Omental fat pad (tissue), 4 donors: ENCODE data around the gene GPR65. TPM values are rescaled to one million over a fixed set of nuclear protein-coding genes. Genes with fewer than 3 reads are reported as not detected.

ENCODE experiments used
- ATAC-seq: fragments of 150-250 bp; one replicate; pipeline ENCODE4 v1.9.1; 2016; ENCODE audit warnings: mild to moderate bottlenecking, moderate library complexity; ENCODE audit not compliant: low FRiP score
- DNase-seq: peaks from one replicate; pipeline ENCODE4 v3.0.0-alpha.2; 2019; ENCODE audit warnings: low spot score
- total RNA-seq, 4 donors: library from RNA; depleted of rRNA; stranded (reverse); fragments of >200 nt; gene quantifications; one replicate each; pipeline ENCODE4 v1.1.0, GENCODE V29; 2016
- TF ChIP-seq, protein P1 (sequence below), 3 donors: fragments of 450-650 bp; IDR thresholded peaks; one replicate each; pipeline ENCODE4 v1.5.1; 2016 to 2017; ENCODE audit warnings: antibody characterized with exemption in 3 of 3, mild to moderate bottlenecking in 3 of 3, moderate library complexity in 2 of 3

Gene GPR65
- total RNA-seq, 4 donors from 2014 or later: 1.4 to 6.0 (median 3.2) TPM

DNA sequence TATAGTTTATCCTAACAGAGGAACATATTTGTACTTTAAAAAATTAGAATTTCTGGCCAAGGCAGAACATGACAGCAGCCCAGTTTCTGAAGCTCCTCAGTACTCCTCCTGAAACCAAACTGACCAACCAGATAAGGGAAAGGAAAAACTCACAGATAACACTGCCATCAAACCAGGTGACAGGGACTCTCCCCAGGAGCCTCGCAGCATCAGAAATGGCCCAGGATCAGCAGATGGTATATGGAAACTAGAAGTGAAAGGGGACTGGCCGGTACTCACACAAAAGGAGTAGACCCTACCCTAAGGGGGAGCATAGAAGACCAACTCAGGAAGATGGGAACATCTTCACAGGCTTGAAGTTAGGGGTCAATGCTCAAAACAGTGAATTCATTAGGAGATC lies 33.9 kb upstream of the GPR65 start:
- ATAC-seq: no peak
- TF ChIP-seq, protein P1, sequence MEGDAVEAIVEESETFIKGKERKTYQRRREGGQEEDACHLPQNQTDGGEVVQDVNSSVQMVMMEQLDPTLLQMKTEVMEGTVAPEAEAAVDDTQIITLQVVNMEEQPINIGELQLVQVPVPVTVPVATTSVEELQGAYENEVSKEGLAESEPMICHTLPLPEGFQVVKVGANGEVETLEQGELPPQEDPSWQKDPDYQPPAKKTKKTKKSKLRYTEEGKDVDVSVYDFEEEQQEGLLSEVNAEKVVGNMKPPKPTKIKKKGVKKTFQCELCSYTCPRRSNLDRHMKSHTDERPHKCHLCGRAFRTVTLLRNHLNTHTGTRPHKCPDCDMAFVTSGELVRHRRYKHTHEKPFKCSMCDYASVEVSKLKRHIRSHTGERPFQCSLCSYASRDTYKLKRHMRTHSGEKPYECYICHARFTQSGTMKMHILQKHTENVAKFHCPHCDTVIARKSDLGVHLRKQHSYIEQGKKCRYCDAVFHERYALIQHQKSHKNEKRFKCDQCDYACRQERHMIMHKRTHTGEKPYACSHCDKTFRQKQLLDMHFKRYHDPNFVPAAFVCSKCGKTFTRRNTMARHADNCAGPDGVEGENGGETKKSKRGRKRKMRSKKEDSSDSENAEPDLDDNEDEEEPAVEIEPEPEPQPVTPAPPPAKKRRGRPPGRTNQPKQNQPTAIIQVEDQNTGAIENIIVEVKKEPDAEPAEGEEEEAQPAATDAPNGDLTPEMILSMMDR (IDR thresholded peaks at IDR 0.05): no peak

DNA sequence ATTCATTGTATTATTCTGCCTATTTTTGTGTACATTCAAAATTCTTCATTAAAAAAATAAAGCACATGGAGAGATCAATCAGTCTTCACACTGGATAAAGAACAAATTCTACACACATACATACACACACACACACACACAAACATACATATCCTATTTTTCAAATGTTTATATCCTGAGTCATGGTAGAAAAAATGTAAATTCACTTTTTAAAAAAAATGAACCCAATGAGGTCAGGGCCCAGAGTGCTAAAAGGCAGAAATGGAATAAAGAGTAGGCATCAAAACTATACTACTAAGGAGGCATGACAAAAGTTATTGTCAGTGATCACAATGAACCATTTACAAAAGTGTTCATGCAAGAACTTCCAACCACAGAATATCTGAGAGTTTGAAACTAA lies 29.3 kb upstream of the GPR65 start:
- DNase-seq: no peak
- ATAC-seq: no peak
- TF ChIP-seq, protein P1 (IDR thresholded peaks at IDR 0.05): no peak

More for the DNA sequence above, 33.9 kb upstream of the GPR65 start:
- DNase-seq: no peak

DNA sequence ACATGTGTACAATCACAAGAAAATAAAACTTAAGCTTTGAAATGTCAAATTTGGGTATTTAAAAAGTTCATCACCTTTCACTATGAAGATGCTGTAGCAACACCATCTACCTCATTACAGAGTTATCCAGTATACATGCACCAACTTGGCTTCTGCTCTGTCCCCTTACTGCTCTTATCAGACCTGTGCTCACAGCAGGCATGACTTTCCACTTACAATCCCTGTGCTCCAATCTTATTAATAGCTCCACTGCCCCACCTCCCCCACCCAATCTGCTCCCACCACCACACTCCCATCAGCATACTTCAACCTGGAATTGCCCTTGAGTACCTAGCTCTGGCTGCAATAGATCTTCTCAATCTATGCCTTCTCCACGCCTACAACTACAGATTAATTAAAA lies 25.2 kb upstream of the GPR65 start:
- no peak for DNase-seq
- TF ChIP-seq, protein P1 (IDR thresholded peaks at IDR 0.05): no peak
- ATAC-seq: no peak

DNA sequence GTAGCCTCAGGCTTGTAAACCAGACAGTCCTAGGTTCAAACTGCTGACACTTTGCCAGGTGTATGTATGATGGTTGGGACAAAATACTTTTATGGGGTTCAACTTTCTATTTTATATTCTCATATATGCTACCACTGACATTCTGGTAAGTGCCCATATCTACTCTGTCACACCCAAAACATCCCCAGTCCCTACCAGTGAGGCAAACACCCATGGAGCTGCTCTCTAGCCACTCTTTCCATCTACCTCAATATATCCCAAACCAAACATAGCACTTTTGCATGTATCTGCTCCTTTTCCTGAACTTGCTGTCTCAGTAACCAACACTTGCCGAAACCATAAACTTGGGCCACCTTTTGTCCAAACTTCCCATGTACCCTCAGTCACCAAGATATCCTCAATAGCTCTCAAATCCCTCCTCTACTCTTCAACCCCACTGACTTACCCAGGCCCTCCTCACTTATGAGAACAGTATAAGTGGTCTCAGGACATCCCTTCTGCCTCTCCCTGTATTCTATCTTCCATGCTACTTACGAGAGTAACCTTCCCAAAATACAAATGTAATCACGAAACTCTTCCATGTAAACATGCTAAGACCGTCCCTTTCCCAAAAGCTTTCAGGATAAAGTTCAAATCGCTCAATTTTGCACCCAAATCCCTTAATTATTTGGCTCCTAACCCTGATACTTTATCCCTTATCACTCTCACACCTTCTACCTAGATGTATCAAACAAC lies 15.5 kb upstream of the GPR65 start:
- ATAC-seq (no peak), DNase-seq (no peak)
- TF ChIP-seq, protein P1 (IDR thresholded peaks at IDR 0.05): no peak

DNA sequence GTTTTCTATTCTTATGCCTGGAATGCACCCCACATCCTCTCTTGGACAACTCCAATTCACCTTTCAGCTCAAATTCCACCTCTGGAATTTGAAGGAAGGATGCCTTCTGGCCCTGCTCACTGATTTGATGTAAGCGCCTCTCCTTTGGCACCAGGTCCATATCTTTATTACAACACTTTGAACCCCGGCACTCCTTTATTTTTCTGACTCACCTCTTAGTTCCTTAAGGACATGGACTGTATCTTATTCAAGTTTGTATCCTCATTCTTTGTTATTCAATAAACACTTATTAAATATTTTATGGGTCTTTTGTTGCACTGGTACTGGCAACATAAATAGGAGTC lies 15.0 kb upstream of the GPR65 start:
- DNase-seq (no peak), ATAC-seq (no peak)
- TF ChIP-seq, protein P1 (IDR thresholded peaks at IDR 0.05): no peak

DNA sequence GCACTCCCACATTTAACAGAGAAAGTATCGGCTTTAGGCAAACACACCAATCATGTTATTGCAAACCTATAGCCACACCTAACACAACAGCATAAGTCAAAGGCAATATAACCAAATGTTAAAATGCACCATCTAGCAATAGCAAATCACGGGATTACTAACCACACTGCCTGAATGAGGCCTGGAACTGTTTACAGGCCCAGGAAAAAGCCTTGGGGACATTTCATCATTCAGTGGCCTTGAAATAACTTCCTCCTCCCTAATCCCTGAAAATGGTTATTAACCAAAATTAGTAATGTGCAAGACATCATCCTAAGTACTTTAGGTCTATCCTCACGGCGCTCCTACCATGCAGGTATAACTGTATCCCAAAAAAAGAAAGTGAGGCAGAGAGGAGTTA lies 14.3 kb upstream of the GPR65 start:
- DNase-seq: no peak
- ATAC-seq: no peak
- TF ChIP-seq, protein P1 (IDR thresholded peaks at IDR 0.05): no peak

DNA sequence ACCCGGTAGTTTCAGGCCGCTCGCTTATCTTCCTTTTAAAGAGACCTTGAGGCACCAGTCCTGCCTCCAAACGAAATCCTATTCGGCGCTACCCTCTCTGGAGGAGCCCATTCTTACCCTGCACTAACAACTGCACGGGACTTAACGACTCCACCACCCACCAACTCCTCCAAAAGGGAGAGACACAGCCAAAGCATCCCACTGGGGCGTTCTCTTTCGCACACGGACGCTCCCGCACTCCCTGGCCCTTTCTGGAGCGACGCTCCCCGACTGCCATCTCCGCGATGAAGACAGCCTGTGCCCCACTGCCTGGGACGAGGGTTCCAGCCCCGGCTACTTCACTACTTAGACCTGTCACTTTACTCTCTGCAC lies 12.6 kb upstream of the GPR65 start:
- ATAC-seq (peak; percentile 52), DNase-seq (no peak)
- TF ChIP-seq, protein P1 (IDR thresholded peaks at IDR 0.05): no peak
